ENCODE results near the gene INPP5E.
"Not testable (repeated sequence)": the region's sequence is repeated elsewhere in the genome, so short reads cannot be mapped to it uniquely, and the experiment has no call there.

INPP5E gene

GRCh38 chr9:136429075-136429628 is 10.5 kb downstream of the INPP5E start:
- no peak for ATAC-seq

GRCh38 chr9:136426787-136427186 is 12.9 kb downstream of the INPP5E start:
- no peak for ATAC-seq

- not testable (repeated sequence) for ATAC-seq
Measured at GRCh38 chr9:136425367-136425766, 14.3 kb downstream of the INPP5E start.

- no peak for ATAC-seq
Measured at GRCh38 chr9:136424750-136425362, 14.8 kb downstream of the INPP5E start.

GRCh38 chr9:136423432-136424146 is 16.1 kb downstream of the INPP5E start:
- no peak for ATAC-seq

- ATAC-seq, result no peak
Measured at GRCh38 chr9:136422876-136423275, 16.8 kb downstream of the INPP5E start.

GRCh38 chr9:136421791-136422190 is 17.9 kb downstream of the INPP5E start:
- no peak for ATAC-seq

- ATAC-seq, result no peak
Measured at GRCh38 chr9:136419092-136419420, 20.6 kb downstream of the INPP5E start.

GRCh38 chr9:136418182-136419091 is 21.2 kb downstream of the INPP5E start:
- no peak for ATAC-seq

- no peak for ATAC-seq
Measured at GRCh38 chr9:136416914-136417313, 22.7 kb downstream of the INPP5E start.

GRCh38 chr9:136416427-136416826 is 23.2 kb downstream of the INPP5E start:
- no peak for ATAC-seq

- no peak for ATAC-seq
Measured at GRCh38 chr9:136412962-136413361, 26.7 kb downstream of the INPP5E start.

GRCh38 chr9:136411378-136411777 is 28.3 kb downstream of the INPP5E start:
- no peak for ATAC-seq

- peak; percentile 85 to 89 for ATAC-seq
Measured at GRCh38 chr9:136410500-136411287, 29.0 kb downstream of the INPP5E start, which contains the start of the genes ENTR1 and PMPCA. TSS of gene ENTR1 (minus strand) at chr9:136410614. CDS start at chr9:136410397, 217 bp downstream. TSS of gene PMPCA (plus strand) at chr9:136410658. CDS start at chr9:136410669, 11 bp downstream.

GRCh38 chr9:136409557-136410455 is 29.8 kb downstream of the INPP5E start:
- ATAC-seq, result peak; percentile 39 to 42

- ATAC-seq, result no peak
Measured at GRCh38 chr9:136407911-136408310, 31.7 kb downstream of the INPP5E start.

- ATAC-seq, result not testable (repeated sequence)
Measured at GRCh38 chr9:136407061-136407460, 32.6 kb downstream of the INPP5E start.

- not testable (repeated sequence) for ATAC-seq
Measured at GRCh38 chr9:136405904-136406303, 33.7 kb downstream of the INPP5E start.

- ATAC-seq, result no peak
Measured at GRCh38 chr9:136405481-136405880, 34.2 kb downstream of the INPP5E start.

- no peak for ATAC-seq
Measured at GRCh38 chr9:136404801-136405136, 34.9 kb downstream of the INPP5E start.
